RWPE2 (cell line): ENCODE measurements around the gene TMEM154.

Experiments
- ATAC-seq: fragments of 200-7000 bp; cut with Tn5 transposase; 3 replicates; pipeline ENCODE4 v1.9.1; 2021; ENCODE audit warnings: low read depth
- DNase-seq: peaks from one replicate; pipeline ENCODE4 v3.0.0-alpha.2; 2020; ENCODE audit warnings: low spot score
- H3K27ac ChIP-seq: fragments of 450-650 bp; 2 replicates; pipeline ENCODE4 v1.5.1; 2017; ENCODE audit warnings: mild to moderate bottlenecking; ENCODE audit not compliant: poor library complexity, severe bottlenecking
- H3K27me3 ChIP-seq: fragments of 250-450 bp; sonication (Bioruptor Pico); 2 replicates; pipeline ENCODE4 v1.5.1; 2021; ENCODE audit warnings: mild to moderate bottlenecking, moderate library complexity; ENCODE audit not compliant: insufficient read depth, poor library complexity, severe bottlenecking
- H3K36me3 ChIP-seq: fragments of 250-450 bp; sonication (Bioruptor Pico); 2 replicates; pipeline ENCODE4 v1.5.1; 2020; ENCODE audit warnings: low read depth, mild to moderate bottlenecking, moderate library complexity
- H3K4me1 ChIP-seq: fragments of 250-450 bp; sonication (Bioruptor Pico); 2 replicates; pipeline ENCODE4 v1.5.1; 2021; ENCODE audit warnings: mild to moderate bottlenecking, moderate library complexity; ENCODE audit not compliant: insufficient read depth, poor library complexity, severe bottlenecking
- H3K4me3 ChIP-seq: fragments of 250-450 bp; sonication (Bioruptor Pico); 2 replicates; pipeline ENCODE4 v1.5.1; 2021; ENCODE audit warnings: mild to moderate bottlenecking, moderate library complexity; ENCODE audit not compliant: severe bottlenecking
- H3K9me3 ChIP-seq: fragments of 250-450 bp; sonication (Bioruptor Pico); 2 replicates; pipeline ENCODE4 v1.5.1; 2021; ENCODE audit warnings: mild to moderate bottlenecking, moderate library complexity; ENCODE audit not compliant: severe bottlenecking
- CTCF ChIP-seq: fragments of 450-650 bp; IDR thresholded peaks from one replicate; pipeline ENCODE4 v1.5.1; 2017; ENCODE audit warnings: mild to moderate bottlenecking, moderate library complexity; ENCODE audit not compliant: poor library complexity, severe bottlenecking

The TMEM154 gene

GRCh38 chr4:152590179-152591031, 89.4 kb downstream of the TMEM154 start:
- no peaks in the 10 kb centered on the region for H3K9me3 ChIP-seq
- peak; percentile 99 for ATAC-seq
- DNase-seq = peak; percentile 74
- H3K4me3 ChIP-seq = no peak overlapping the region
- H3K27me3 ChIP-seq = no peaks in the 10 kb centered on the region
- no peak for TF ChIP-seq CTCF
- H3K36me3 ChIP-seq = no peaks in the 10 kb centered on the region
- H3K27ac ChIP-seq = peak overlapping the region; percentile 42
- peaks cover 10% of the 10 kb centered on the region for H3K4me1 ChIP-seq

GRCh38 chr4:152588869-152589268, 90.9 kb downstream of the TMEM154 start:
- H3K27me3 ChIP-seq = no peaks in the 10 kb centered on the region
- H3K4me1 ChIP-seq = peaks cover 10% of the 10 kb centered on the region
- DNase-seq (no peak), ATAC-seq (no peak)
- no peak for TF ChIP-seq CTCF
- no peaks in the 10 kb centered on the region for H3K36me3 ChIP-seq
- H3K9me3 ChIP-seq = no peaks in the 10 kb centered on the region
- H3K4me3 ChIP-seq = no peak overlapping the region
- H3K27ac ChIP-seq = no peak overlapping the region

GRCh38 chr4:152587127-152587526, 92.7 kb downstream of the TMEM154 start:
- no peaks in the 10 kb centered on the region for H3K9me3 ChIP-seq
- H3K4me1 ChIP-seq = peaks cover 10% of the 10 kb centered on the region
- no peaks in the 10 kb centered on the region for H3K36me3 ChIP-seq
- ATAC-seq = no peak
- H3K27me3 ChIP-seq = no peaks in the 10 kb centered on the region
- DNase-seq = no peak
- no peak for TF ChIP-seq CTCF
- H3K4me3 ChIP-seq = no peak overlapping the region
- no peak overlapping the region for H3K27ac ChIP-seq

GRCh38 chr4:152586668-152587067, 93.1 kb downstream of the TMEM154 start:
- no peak overlapping the region for H3K27ac ChIP-seq
- H3K4me3 ChIP-seq = no peak overlapping the region
- peaks cover 10% of the 10 kb centered on the region for H3K4me1 ChIP-seq
- no peak for TF ChIP-seq CTCF
- no peaks in the 10 kb centered on the region for H3K9me3 ChIP-seq
- ATAC-seq (no peak), DNase-seq (no peak)
- H3K27me3 ChIP-seq = no peaks in the 10 kb centered on the region
- no peaks in the 10 kb centered on the region for H3K36me3 ChIP-seq

- DNase-seq (no peak), ATAC-seq (no peak)
- Histone ChIP-seq H3K27me3 (no peaks in the 10 kb centered on the region), H3K9me3 (no peaks in the 10 kb centered on the region), H3K27ac (no peak overlapping the region), H3K4me3 (no peak overlapping the region), H3K4me1 (peaks cover 2% of the 10 kb centered on the region), H3K36me3 (no peaks in the 10 kb centered on the region)
- no peak for TF ChIP-seq CTCF
These were observed 94.8 kb downstream of the TMEM154 start for GRCh38 chr4:152585023-152585441.
